Natural killer cell (primary cell): Measurements from ENCODE around the gene ITLN1. TPM values are rescaled to one million over a fixed set of nuclear protein-coding genes. Genes with fewer than 3 reads are reported as not detected.
A peak's percentile ranks its signal among the peaks of the same experiment; 100 is the strongest.

Experiments
- ATAC-seq, 3 donors: fragments of 150-1000 bp in 2 of 3; fragments of 200-7000 bp in 1 of 3; cut with Tn5 transposase; 1 replicate in 1 of 3; 2 replicates in 2 of 3; pipeline ENCODE4 v1.10.0; 2021; ENCODE audit warnings: mild to moderate bottlenecking in 2 of 3, moderate library complexity in 2 of 3
- DNase-seq, 2 donors: peaks; one replicate each; pipeline versions ENCODE4 v3.0.0 to v3.0.0-alpha.2; 2013 to 2021; ENCODE audit warnings: mixed read lengths in 1 of 2
- H3K27ac ChIP-seq: one replicate; pipeline ENCODE4 v1.5.1; 2013; ENCODE audit warnings: mild to moderate bottlenecking, low read length
- H3K27me3 ChIP-seq: one replicate; pipeline ENCODE4 v1.6.1; 2013; ENCODE audit warnings: low read length; ENCODE audit not compliant: control insufficient read depth, insufficient read depth
- H3K36me3 ChIP-seq: one replicate; pipeline ENCODE4 v1.6.1; 2013; ENCODE audit warnings: low read length; ENCODE audit not compliant: control insufficient read depth, insufficient read depth
- H3K4me1 ChIP-seq: one replicate; pipeline ENCODE4 v1.6.1; 2013; ENCODE audit warnings: low read length; ENCODE audit not compliant: control insufficient read depth, insufficient read depth
- H3K4me3 ChIP-seq: one replicate; pipeline ENCODE4 v1.5.1; 2013; ENCODE audit warnings: low read length
- H3K9me3 ChIP-seq: one replicate; pipeline ENCODE4 v1.6.1; 2013; ENCODE audit warnings: low read length; ENCODE audit not compliant: control insufficient read depth, insufficient read depth
- H3K27ac Mint-ChIP-seq, 2 donors: one replicate each; pipeline ENCODE4 v1.8.0; 2022; ENCODE audit warnings: mild to moderate bottlenecking in 2 of 2, mixed read lengths in 2 of 2, moderate library complexity in 1 of 2
- H3K27me3 Mint-ChIP-seq, 2 donors: one replicate each; pipeline ENCODE4 v1.8.0; 2022; ENCODE audit warnings: low read depth in 2 of 2, mixed read lengths in 2 of 2
- H3K36me3 Mint-ChIP-seq: one replicate; pipeline ENCODE4 v1.8.0; 2022; ENCODE audit warnings: mixed read lengths
- H3K4me1 Mint-ChIP-seq, 2 donors: one replicate each; pipeline ENCODE4 v1.8.0; 2022; ENCODE audit warnings: mixed read lengths in 2 of 2
- H3K4me3 Mint-ChIP-seq: one replicate; pipeline ENCODE4 v1.8.0; 2022; ENCODE audit warnings: mild to moderate bottlenecking, moderate library complexity, mixed read lengths
- H3K9me3 Mint-ChIP-seq, 2 donors: one replicate each; pipeline ENCODE4 v1.8.0; 2022; ENCODE audit warnings: mixed read lengths in 2 of 2
- CTCF ChIP-seq: fragments of 200-600 bp; IDR thresholded peaks from one replicate; pipeline ENCODE4 v1.8.0; 2022; ENCODE audit warnings: antibody characterized with exemption
- WGBS: methylation state at CpG from one replicate; pipeline ENCODE4 v1.1.7; 2013; ENCODE audit warnings: missing lambda C conversion rate; ENCODE audit not compliant: insufficient coverage; 5-methylcytosine and 5-hydroxymethylcytosine counted together
- intact Hi-C: fragments of 100-400 bp; cut with micrococcal nuclease; formaldehyde crosslinking; loops from one replicate; pipeline ENCODE4 v1.14.2; 2022
- total RNA-seq, 4 donors: library from RNA; stranded (reverse); fragments of 120-200 nt in 1 of 4; gene quantifications; one replicate each; pipeline versions ENCODE4 v1.2.3 to v1.2.4, GENCODE V29; 2013 to 2022

The ITLN1 gene
- total RNA-seq, 3 donors from 2014 or later (not counting 1 experiment from before 2014, with no cell fraction given), result not detected

GRCh38 chr1:160850993-160851392 is 34.0 kb downstream of the ITLN1 start:
- Histone ChIP-seq H3K27me3 (no peaks in the 10 kb centered on the region), H3K4me1 (peaks cover 65% of the 10 kb centered on the region), H3K27ac (peak overlapping the region; percentile 48), H3K9me3 (no peaks in the 10 kb centered on the region), H3K36me3 (peaks cover 24% of the 10 kb centered on the region), H3K4me3 (no peak overlapping the region)
- no peak overlapping the region for H3K27ac Mint-ChIP-seq
- DNase-seq (no peak), ATAC-seq (no peak)
- peaks cover 21% of the 10 kb centered on the region for H3K36me3 Mint-ChIP-seq
- intact Hi-C loops, result loop anchor here (1.0 kb wide), 1 partner anchor 11 kb away; the partner anchor contains the start of gene CD244
- peaks cover 0 to 3% of the 10 kb centered on the region in 2 donors for H3K9me3 Mint-ChIP-seq
- H3K4me1 Mint-ChIP-seq, result peaks cover 52 to 65% of the 10 kb centered on the region in 2 donors
- no peak for TF ChIP-seq CTCF
- no peaks in the 10 kb centered on the region for H3K27me3 Mint-ChIP-seq
- WGBS, result 98% methylated on average over 6 of the region's 8 CpGs
- H3K4me3 Mint-ChIP-seq, result peak overlapping the region; percentile 68

- Mint-ChIP-seq H3K4me1 (peaks cover 57 to 70% of the 10 kb centered on the region in 2 donors), H3K27ac (no peak overlapping the region), H3K4me3 (peak overlapping the region; percentile 68), H3K27me3 (no peaks in the 10 kb centered on the region), H3K36me3 (peaks cover 21% of the 10 kb centered on the region), H3K9me3 (peaks cover 0 to 3% of the 10 kb centered on the region in 2 donors)
- no peaks in the 10 kb centered on the region for H3K9me3 ChIP-seq
- WGBS, result 49% methylated on average over 4 of the region's 5 CpGs
- H3K4me3 ChIP-seq, result no peak overlapping the region
- H3K27ac ChIP-seq, result peak overlapping the region; percentile 48
- ATAC-seq, result peak; percentile 52 to 80 (median 66)
- intact Hi-C loops, result loop anchor here (1.0 kb wide), 1 partner anchor 12 kb away; the partner anchor contains the start of gene CD244
- no peak for TF ChIP-seq CTCF
- peaks cover 24% of the 10 kb centered on the region for H3K36me3 ChIP-seq
- DNase-seq, result peak; percentile 47 to 61
- no peaks in the 10 kb centered on the region for H3K27me3 ChIP-seq
- H3K4me1 ChIP-seq, result peaks cover 63% of the 10 kb centered on the region
These were observed 34.4 kb downstream of the ITLN1 start for GRCh38 chr1:160850541-160850940.

GRCh38 chr1:160846281-160846680 is 38.7 kb downstream of the ITLN1 start:
- intact Hi-C loops, result no loop called here
- TF ChIP-seq CTCF, result no peak
- H3K4me3 ChIP-seq, result no peak overlapping the region
- H3K27ac ChIP-seq, result no peak overlapping the region
- peaks cover 92 to 93% of the 10 kb centered on the region in 2 donors for H3K4me1 Mint-ChIP-seq
- peaks cover 0 to 3% of the 10 kb centered on the region in 2 donors for H3K9me3 Mint-ChIP-seq
- peaks cover 73% of the 10 kb centered on the region for H3K4me1 ChIP-seq
- 96% methylated on average over 12 of the region's 12 CpGs for WGBS
- H3K9me3 ChIP-seq, result no peaks in the 10 kb centered on the region
- no peak overlapping the region for H3K4me3 Mint-ChIP-seq
- ATAC-seq (no peak), DNase-seq (no peak)
- peaks cover 11% of the 10 kb centered on the region for H3K36me3 Mint-ChIP-seq
- H3K27ac Mint-ChIP-seq, result no peak overlapping the region
- no peaks in the 10 kb centered on the region for H3K27me3 Mint-ChIP-seq
- H3K27me3 ChIP-seq, result no peaks in the 10 kb centered on the region
- peaks cover 18% of the 10 kb centered on the region for H3K36me3 ChIP-seq
